AG09309 (cell line): ENCODE results near the gene RDX.
"Not testable (repeated sequence)": the region's sequence is repeated elsewhere in the genome, so short reads cannot be mapped to it uniquely, and the experiment has no call there.

Source experiments
- DNase-seq: peaks from one replicate; pipeline ENCODE4 v3.0.0-alpha.2; 2010; ENCODE audit warnings: low read depth
- H3K4me3 ChIP-seq: 2 replicates; pipeline ENCODE4 v1.5.1; 2011; ENCODE audit warnings: mild to moderate bottlenecking, low read depth, low read length, moderate library complexity; ENCODE audit not compliant: control insufficient read depth
- TF ChIP-seq, protein P1 (sequence below): IDR thresholded peaks from 2 replicates; pipeline ENCODE4 v1.5.1; 2011; ENCODE audit warnings: mild to moderate bottlenecking, low read depth, low read length, inconsistent platforms; ENCODE audit not compliant: insufficient read depth, control insufficient read depth; ENCODE audit errors: missing control alignments

RDX gene

DNA sequence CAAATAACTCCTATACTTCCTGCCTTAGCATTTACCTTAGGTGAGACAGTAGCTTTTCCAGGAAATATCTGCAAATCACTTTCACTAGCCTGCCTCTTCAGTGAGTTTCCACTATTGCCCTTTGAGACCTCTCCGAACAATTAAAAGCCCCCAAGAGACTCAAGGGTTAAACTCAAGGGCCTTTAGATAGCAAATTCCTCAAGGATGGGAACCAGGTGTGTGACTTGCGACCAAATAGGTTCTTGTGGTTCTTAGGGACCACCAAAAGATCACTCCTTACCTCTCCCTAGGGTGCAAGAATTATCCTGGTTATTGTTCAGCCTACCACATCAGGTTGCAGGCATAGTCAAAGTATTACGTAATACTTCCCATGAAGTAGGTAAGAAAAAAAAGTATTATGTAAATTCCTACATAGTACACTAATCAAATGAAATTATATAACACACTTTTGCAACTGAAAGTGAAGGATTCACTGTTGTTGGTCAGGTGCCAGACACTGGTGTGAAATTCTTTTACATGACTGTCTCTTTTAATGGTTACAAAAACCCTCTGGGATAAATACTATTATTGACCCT is 1.4 kb upstream of the RDX start:
- DNase-seq = no peak
- TF ChIP-seq, protein P1, sequence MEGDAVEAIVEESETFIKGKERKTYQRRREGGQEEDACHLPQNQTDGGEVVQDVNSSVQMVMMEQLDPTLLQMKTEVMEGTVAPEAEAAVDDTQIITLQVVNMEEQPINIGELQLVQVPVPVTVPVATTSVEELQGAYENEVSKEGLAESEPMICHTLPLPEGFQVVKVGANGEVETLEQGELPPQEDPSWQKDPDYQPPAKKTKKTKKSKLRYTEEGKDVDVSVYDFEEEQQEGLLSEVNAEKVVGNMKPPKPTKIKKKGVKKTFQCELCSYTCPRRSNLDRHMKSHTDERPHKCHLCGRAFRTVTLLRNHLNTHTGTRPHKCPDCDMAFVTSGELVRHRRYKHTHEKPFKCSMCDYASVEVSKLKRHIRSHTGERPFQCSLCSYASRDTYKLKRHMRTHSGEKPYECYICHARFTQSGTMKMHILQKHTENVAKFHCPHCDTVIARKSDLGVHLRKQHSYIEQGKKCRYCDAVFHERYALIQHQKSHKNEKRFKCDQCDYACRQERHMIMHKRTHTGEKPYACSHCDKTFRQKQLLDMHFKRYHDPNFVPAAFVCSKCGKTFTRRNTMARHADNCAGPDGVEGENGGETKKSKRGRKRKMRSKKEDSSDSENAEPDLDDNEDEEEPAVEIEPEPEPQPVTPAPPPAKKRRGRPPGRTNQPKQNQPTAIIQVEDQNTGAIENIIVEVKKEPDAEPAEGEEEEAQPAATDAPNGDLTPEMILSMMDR = no peak
- no peak overlapping the region for H3K4me3 ChIP-seq

DNA sequence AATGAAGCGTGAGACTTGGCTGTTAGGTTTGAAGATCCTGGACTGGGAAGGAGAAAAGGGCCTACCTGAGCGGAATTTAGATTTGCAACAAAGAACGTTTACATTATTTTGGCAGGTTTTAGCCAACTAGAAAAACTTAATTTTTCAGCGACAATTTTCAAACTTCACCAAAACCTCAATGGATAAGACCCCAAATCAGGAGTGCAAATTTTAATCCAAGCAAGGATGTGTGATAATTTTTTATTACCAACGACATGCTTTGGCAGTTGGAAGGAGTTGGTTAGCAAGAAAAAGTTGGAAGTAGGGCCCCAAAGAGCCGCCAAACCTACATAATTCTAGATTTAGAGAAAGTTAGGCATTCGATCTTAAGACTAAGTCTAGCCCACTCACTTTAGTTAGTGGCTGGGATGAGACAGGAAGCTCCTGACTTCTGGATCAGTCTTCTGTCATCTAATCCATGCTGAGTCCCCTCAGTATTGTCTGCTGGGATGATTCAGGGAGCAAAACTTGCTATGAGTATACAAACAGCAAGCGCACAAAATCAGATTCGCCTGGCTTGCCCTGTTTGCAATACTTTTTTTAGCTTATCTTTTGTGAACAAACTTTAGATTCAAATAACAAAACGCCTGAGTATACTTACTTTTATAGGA is 787 bp upstream of the RDX start:
- DNase-seq = no peak
- TF ChIP-seq, protein P1 = no peak
- H3K4me3 ChIP-seq = peak overlapping the region; percentile 75

DNA sequence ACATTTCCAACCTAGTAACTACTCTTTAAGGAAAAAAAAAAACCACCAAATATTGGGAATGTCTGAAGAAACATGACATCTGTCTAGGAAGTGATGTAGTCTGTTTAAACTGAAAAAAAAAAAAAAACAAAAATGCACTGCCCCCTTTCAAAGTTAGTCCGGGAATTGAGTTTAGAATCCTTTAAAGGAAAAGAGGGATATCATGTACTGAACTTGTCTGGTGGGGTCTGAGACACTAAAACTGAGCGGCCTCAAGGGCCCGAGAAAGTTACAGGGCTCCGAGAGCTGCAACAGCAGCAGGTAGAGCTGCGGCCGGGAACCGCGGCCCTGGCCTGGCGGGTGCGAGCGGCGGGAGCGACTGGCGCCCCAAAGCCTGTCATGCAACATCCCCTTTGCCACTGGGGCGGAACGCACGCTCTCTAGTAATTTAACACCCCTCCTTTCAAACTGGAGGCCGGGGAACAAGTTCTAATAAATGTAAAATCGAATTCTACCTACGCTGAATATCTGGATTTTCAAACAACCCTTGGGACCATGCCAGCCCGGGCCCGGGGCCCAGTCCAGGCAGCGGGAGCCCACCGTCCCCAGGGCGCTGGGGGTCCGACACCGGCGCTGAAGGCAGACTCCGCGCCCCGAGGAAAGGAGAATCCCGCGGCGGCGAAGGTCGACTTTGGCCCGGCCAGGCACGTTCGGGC is 736 bp downstream of the RDX start:
- H3K4me3 ChIP-seq = peak overlapping the region; percentile 75
- TF ChIP-seq, protein P1 = no peak
- no peak for DNase-seq

DNA sequence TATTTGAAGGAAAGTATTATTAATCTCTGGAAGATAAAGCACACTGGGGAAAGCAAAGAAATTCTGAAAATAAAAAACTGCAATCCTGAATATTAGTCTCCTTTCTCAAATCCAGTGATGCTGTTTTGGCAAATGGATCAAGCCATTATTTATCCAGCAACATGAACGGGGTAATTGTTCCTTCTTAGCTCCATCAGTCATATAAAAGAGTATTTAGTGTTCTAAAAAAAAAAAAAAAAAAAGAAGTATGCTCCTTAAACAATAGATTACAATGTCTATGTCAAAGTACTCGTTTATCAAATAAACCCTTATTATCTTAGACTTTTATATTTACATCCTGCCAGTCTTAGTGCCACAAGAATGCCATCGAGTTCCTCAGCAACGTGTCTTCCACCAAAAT is 1.3 kb downstream of the RDX start:
- DNase-seq = no peak
- TF ChIP-seq, protein P1 = no peak
- peak overlapping the region; percentile 75 for H3K4me3 ChIP-seq

DNA sequence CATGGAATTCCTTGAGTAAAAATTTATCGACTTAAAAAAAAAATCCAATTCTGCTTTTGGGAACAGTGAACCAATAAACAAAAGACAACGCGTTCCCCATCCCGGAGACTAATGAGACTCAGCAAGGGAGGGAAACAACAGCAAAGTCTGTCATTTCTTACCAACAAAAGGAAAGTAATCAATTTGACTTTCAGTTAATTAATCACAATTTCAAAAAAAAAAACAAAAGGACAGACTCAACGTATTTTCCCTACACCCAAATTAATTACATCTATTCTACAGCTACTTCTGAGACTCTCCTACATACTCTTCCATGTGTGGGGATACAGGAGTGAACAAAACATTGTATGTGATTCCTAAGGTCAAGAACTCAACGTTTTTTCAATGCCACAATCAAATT is 1.9 kb downstream of the RDX start:
- no peak for DNase-seq
- TF ChIP-seq, protein P1 = no peak
- no peak overlapping the region for H3K4me3 ChIP-seq

DNA sequence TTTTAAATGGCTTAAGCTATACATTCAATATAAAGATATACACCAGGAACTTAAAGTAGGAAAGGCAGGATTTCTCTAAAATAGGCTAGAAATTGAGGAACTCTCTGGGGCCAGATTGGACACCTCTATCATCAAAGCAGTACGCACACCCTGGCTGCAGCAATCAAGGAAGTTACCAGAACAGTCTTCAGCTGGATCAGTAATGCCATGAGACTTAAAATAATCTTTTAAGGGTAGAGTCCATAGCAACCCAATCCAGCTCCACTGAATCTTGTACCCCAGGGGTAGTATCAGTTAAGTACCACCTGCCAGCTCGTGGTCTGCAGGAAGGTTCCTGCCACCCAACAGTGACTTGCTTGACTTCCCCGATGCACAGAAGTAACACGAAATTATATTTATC is 3.0 kb downstream of the RDX start:
- H3K4me3 ChIP-seq = no peak overlapping the region
- DNase-seq = no peak
- TF ChIP-seq, protein P1 = no peak

DNA sequence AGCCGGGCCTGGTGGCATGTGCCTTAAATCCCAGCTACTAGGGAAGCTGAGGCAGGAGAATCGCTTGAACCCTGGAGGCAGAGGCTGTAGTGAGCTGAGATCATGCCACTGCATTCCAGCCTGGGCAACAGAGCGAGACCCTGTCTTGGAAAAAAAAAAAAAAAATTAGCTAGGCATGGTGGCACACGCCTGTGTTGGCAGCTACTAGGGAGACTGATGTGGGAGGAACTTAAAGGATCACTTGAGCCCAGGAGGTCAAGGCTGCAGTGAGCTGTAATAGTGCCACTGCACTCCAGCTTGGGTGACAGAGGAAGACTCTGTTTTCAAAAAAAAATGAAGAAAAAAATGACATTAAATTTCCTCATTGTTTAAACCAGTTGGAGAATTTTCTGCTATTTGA is 4.3 kb downstream of the RDX start:
- not testable (repeated sequence) for DNase-seq

More for the DNA sequence above, 4.3 kb downstream of the RDX start:
- H3K4me3 ChIP-seq = not testable (repeated sequence)
